ENCODE results near the gene PI4KA. TPM values are rescaled to one million over a fixed set of nuclear protein-coding genes. Genes with fewer than 3 reads are reported as not detected.
A peak's percentile ranks its signal among the peaks of the same experiment; 100 is the strongest.
"Not testable (repeated sequence)": the region's sequence is repeated elsewhere in the genome, so short reads cannot be mapped to it uniquely, and the experiment has no call there.

PI4KA gene
- total RNA-seq, 4 donors from 2014 or later: 85.0 to 127 (median 101) TPM

DNA sequence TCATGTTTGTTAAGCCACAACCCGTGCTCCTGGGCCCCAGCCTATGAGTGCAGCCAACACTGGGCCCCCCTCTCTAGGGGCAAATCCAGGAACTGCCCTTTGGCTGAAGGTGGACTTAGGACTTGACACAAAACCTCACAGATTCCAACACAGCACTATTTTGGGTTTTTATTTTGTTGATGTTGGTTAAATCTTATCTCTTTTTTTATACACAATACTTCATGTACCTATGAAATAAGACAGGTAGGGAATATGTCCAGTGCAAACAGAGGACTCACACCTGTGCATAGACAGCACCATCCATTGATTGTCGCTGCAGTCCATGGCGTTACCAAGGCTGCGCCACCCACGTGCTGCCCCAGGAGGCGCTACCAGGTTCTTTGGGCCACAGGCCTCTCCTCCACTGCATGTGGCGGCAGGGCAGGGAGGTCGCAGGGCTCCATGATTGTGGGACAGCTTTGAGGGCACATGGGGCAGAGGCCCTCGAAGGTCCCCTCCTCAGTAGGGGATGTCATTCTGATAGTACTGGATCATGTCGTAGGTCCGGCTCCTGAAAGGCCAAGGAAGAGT is 151.0 kb downstream of the PI4KA start:
- WGBS, 2 donors: 94 to 96% methylated on average over 9 to 10 of the region's 11 CpGs
- H3K4me1 ChIP-seq; H3K36me3 ChIP-seq; H3K9me3 ChIP-seq; H3K27me3 ChIP-seq; intact Hi-C loops (cut with DNase I); DNase-seq; H3K4me3 ChIP-seq (replicated peaks in 1 of 3); H3K27ac ChIP-seq: not testable (repeated sequence)

DNA sequence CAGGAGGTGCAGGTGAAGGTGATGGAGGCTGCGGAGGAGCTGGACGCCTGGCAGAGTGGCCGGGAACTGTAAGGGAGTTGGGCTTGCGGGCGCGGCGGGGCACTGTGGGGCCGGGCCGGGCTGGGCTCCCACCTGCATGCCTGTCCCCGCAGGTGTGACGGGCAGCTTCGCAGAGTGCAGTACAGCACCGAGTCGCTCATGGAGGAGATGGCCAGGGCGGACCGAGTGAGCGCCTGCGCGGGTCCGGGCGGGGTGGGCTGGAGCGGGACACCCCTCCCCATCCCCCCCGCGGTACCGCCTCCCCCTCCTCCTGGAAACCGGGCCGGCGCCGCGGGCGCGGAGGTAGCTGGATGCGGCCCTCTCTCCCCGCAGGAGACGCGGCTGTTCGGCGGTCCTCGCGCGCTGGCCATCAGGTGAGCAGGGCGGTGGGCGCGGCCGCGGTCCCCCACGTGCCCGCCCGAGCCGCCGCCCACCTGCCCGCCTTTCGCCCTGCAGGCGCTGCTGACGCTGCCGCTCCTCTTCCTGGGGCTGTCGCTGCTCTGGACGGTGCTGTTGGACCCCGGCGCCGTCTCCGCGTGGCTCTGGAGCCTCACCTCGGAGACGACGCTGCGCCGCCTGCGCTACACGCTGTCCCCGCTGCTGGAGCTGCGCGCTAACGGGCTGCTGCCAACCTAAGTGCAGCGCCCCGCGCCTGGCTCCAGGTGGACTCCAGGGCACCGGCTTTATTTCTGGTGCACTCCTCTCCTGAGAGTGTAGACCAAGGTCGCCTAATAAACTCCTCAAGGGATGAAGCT is 154.6 kb downstream of the PI4KA start:
- WGBS, 2 donors: 3 to 13% methylated on average over 2 to 5 of the region's 79 CpGs
- H3K4me1 ChIP-seq; intact Hi-C loops (cut with DNase I); H3K27ac ChIP-seq; H3K27me3 ChIP-seq; H3K36me3 ChIP-seq; H3K9me3 ChIP-seq: not testable (repeated sequence)
- DNase-seq: peak; percentile 41 to 46
- H3K4me3 ChIP-seq (replicated peaks in 1 of 3): peak overlapping the region in 1 of 3 donors; percentile 20

DNA sequence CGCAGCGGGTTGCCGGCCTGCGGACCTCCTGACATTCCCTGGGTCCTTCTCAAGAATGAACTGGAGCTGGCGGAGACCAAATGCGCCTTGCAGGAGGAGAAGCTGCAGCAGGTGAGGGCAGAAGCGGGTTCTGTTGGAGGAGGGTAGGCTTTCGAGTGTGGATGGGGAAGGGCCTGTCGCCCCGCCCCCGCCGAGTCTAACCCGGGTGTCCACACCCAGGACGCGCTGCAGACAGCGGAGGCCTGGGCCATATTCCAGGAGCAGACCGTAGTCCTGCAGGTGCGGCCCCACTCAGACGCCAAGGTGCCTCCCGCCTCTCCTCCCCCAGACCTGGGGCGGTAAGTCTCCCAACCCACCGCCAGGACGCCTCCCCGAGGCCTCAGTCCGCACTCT is 155.2 kb downstream of the PI4KA start:
- H3K9me3 ChIP-seq; intact Hi-C loops (cut with DNase I); H3K27me3 ChIP-seq; H3K4me1 ChIP-seq; H3K36me3 ChIP-seq; H3K27ac ChIP-seq: not testable (repeated sequence)
- DNase-seq: peak in 1 of 2 donors; percentile 73
- peak overlapping the region in 1 of 3 donors; percentile 20 for H3K4me3 ChIP-seq (replicated peaks in 1 of 3)
- 0% methylated on average over 4 of the region's 25 CpGs; no CpG with 5 or more reads in 1 of the 2 donors for WGBS, 2 donors

DNA sequence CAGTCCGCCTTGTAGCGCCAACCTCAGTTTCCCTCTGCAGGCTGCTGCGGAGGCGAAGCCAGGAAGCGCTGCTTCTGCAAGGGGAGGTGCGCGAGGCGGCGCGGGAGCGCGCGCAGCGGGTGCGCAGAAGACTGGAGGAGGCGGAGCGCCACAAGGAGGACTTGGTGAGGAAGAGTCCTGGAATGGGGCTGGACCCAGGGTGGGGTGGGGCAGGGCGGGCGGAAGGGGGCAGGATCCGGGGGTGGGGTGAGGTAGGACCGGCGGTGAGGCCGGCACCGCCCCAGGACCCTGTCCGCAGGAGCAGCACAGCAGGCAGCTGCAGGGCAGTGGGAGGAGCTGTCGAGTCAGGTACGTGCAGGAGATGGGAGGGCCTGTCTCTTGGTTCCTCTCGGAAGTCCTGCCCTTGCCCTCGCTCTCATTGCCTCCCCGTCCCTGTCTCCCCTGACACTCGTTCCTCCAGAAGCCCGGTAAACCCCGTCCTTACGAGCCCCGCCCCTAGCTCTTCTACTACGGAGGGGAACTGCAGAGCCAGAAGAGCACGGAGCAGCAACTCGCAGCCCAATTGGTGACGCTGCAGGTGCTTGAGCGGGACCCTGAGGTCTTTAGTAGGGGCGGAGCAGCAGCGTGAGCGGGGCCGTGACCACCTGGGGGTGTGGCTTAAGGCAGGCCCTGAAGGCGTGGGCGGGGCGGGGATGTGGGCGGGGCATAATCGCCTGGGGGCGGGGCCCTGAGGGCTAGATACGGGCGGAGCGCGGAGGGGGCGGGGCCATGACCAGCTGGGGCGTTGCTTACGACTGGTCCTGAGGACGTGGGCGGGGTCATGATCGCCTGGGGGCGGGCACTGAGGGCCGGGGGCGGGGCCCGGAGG is 155.8 kb downstream of the PI4KA start:
- DNase-seq: peak; percentile 95
- Histone ChIP-seq H3K4me3 (replicated peaks in 1 of 3) (peak overlapping the region in 2 of 3 donors; percentile 29 to 38), H3K27ac (peak overlapping the region in 2 of 3 donors; percentile 58 to 61)
- H3K27me3 ChIP-seq; H3K4me1 ChIP-seq; intact Hi-C loops (cut with DNase I); H3K9me3 ChIP-seq; H3K36me3 ChIP-seq: not testable (repeated sequence)
- TF ChIP-seq POLR2A (IDR thresholded peaks at IDR 0.05): peak in 1 of 2 donors; percentile 65
- WGBS, 2 donors: 0% methylated on average over 11 to 17 of the region's 64 CpGs

DNA sequence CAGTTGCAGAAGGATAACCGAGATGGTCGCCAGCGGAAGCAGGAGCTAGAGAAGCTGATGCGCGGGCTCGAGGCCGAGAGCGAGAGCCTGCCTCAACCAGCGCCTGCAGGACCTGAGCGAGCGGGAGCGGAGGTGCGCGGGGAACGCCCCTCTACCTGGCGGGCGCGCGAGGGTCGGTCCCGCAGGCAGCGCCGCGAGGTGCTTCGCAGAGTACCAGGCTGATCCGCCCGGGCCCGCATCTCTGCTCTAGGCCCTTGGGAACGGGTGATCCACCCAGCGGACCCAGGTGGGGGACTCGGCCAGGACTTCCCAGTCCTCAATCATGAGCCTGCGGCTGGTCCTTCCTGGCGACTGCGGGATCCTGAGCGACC is 156.5 kb downstream of the PI4KA start:
- no CpG with 5 or more reads among the region's 35 CpGs for WGBS, 2 donors
- intact Hi-C loops (cut with DNase I); H3K36me3 ChIP-seq; H3K27me3 ChIP-seq; H3K9me3 ChIP-seq: not testable (repeated sequence)
- DNase-seq: peak; percentile 20 to 23
- peaks cover 0 to 12% of the 10 kb centered on the region in 2 donors for H3K4me1 ChIP-seq
- H3K27ac ChIP-seq: peak overlapping the region in 2 of 3 donors; percentile 58 to 61
- peak overlapping the region in 2 of 3 donors; percentile 15 to 38 for H3K4me3 ChIP-seq (replicated peaks in 1 of 3)

DNA sequence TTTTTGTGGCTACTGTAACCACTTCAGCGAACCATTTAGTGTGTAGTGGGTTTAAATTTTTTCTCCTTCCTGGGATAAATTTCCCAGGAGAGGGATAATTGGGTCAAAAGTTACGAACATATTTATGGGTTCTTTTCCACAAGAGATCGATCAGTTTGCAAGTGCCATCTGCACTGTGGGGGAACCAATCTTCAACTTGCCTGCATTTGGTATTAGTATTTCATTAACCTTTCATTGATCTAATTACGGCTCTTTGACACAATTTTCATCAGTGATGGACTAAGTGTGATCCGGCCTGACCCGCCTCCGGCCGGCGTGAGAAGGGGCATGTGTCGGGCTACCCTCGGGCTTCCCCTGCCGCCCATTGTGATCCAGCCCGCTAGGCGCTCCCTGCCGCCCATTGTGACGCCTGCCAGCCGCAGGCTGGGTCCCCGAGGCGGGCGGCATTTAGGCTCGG is 156.9 kb downstream of the PI4KA start:
- Histone ChIP-seq H3K4me1 (peaks cover 0 to 14% of the 10 kb centered on the region in 2 donors), H3K27ac (peak overlapping the region in 1 of 3 donors; percentile 61), H3K4me3 (replicated peaks in 1 of 3) (peak overlapping the region in 1 of 3 donors; percentile 38)
- H3K36me3 ChIP-seq; intact Hi-C loops (cut with DNase I); H3K9me3 ChIP-seq; DNase-seq; H3K27me3 ChIP-seq: not testable (repeated sequence)
- WGBS, 2 donors: 13 to 22% methylated on average over 11 to 17 of the region's 21 CpGs

DNA sequence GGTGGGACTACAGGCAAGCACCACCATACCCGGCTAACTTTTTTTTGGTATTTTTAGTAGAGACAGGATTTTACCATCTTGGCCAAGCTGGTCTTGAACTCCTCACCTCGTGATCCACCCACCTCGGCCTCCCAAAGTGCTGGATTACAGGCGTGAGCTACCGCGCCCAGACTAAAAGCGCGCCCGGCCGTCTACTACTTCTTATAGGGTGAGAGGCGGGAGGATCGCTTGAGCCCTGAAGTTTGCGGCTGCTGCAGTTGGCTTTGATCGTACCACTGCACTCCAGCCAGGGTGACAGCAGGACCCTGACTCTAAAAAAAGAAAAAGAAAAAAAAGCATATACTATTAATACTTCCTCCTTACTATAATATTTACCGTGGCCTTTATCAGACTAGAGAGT is 158.3 kb downstream of the PI4KA start:
- H3K4me1 ChIP-seq: peaks cover 0 to 14% of the 10 kb centered on the region in 2 donors
- H3K36me3 ChIP-seq; intact Hi-C loops (cut with DNase I); DNase-seq; H3K27ac ChIP-seq; H3K4me3 ChIP-seq (replicated peaks in 1 of 3); H3K9me3 ChIP-seq; H3K27me3 ChIP-seq: not testable (repeated sequence)
- 95% methylated on average over 15 of the region's 15 CpGs for WGBS, 2 donors

DNA sequence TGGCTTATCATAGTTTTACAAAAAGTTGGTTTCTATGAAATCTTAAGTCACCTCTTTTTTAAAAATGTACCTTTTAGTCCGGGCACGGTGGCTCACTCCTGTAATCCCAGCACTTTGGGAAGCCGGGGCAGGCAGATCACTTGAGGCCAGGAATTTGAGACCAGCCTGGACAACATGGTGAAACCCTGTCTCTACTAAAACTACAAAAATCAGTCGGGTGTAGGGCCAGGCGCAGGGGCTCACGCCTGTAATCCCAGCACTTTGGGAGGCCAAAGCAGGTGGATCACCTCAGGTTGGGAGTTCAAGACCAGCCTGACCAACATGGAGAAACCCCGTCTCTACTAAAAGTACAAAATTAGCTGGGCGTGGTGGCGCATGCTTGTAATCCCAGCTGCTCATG is 158.8 kb downstream of the PI4KA start:
- H3K27ac ChIP-seq; H3K4me3 ChIP-seq (replicated peaks in 1 of 3); DNase-seq; H3K36me3 ChIP-seq; H3K27me3 ChIP-seq; H3K9me3 ChIP-seq: not testable (repeated sequence)
- peaks cover 0 to 14% of the 10 kb centered on the region in 2 donors for H3K4me1 ChIP-seq
- 78 to 86% methylated on average over 9 of the region's 9 CpGs for WGBS, 2 donors
- intact Hi-C loops (cut with DNase I): loop anchor here (2.0 kb wide), 1 partner anchor 95 kb away; no protein-coding TSS in a partner anchor
